ENCODE data around the gene TMEM256.

The TMEM256 gene

DNA sequence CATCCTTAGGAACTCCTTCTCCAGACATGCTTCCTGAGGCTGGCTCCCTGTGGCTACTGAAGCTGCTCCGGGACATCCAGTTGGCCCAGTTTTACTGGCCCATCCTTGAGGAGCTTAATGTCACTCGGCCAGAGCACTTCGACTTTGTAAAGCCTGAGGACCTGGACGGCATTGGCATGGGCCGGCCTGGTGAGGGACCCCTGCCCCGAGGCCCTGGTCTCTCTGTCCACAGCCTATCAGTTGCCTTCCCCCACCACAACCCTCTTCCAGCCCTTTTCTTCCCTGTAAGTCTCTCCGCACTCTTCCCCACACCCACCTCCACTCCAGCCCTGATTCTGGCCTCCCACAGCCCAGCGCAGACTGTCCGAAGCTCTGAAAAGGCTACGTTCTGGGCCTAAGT lies 21.0 kb downstream of the TMEM256 start:
- TF ChIP-seq, protein P1, sequence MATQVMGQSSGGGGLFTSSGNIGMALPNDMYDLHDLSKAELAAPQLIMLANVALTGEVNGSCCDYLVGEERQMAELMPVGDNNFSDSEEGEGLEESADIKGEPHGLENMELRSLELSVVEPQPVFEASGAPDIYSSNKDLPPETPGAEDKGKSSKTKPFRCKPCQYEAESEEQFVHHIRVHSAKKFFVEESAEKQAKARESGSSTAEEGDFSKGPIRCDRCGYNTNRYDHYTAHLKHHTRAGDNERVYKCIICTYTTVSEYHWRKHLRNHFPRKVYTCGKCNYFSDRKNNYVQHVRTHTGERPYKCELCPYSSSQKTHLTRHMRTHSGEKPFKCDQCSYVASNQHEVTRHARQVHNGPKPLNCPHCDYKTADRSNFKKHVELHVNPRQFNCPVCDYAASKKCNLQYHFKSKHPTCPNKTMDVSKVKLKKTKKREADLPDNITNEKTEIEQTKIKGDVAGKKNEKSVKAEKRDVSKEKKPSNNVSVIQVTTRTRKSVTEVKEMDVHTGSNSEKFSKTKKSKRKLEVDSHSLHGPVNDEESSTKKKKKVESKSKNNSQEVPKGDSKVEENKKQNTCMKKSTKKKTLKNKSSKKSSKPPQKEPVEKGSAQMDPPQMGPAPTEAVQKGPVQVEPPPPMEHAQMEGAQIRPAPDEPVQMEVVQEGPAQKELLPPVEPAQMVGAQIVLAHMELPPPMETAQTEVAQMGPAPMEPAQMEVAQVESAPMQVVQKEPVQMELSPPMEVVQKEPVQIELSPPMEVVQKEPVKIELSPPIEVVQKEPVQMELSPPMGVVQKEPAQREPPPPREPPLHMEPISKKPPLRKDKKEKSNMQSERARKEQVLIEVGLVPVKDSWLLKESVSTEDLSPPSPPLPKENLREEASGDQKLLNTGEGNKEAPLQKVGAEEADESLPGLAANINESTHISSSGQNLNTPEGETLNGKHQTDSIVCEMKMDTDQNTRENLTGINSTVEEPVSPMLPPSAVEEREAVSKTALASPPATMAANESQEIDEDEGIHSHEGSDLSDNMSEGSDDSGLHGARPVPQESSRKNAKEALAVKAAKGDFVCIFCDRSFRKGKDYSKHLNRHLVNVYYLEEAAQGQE (IDR thresholded peaks at IDR 0.05; ENCODE audit: insufficient read depth in 1 of 2, low read depth in 2 of 2, low read length in 2 of 2): no peak
- TF ChIP-seq TAF1 (IDR thresholded peaks at IDR 0.05; ENCODE audit: borderline replicate concordance, insufficient read depth, low read length) (no peak), SIN3A (IDR thresholded peaks at IDR 0.05; ENCODE audit: borderline replicate concordance, insufficient read depth, low read length) (no peak), POLR2AphosphoS5 (IDR thresholded peaks at IDR 0.05; ENCODE audit: low read depth, low read length) (no peak), FOXP2 (optimal IDR thresholded peaks at IDR 0.05; ENCODE audit: borderline replicate concordance, extremely low read depth, extremely low read length, insufficient read depth) (no peak)

GRCh38 chr17:7380855-7381683 lies 22.8 kb downstream of the TMEM256 start, which contains the start of gene TNK1:
TNK1 (plus strand) TSS chr17:7381089; CDS start chr17:7382927, 1,838 bp downstream.
- TF ChIP-seq SIN3A (IDR thresholded peaks at IDR 0.05; ENCODE audit: borderline replicate concordance, insufficient read depth, low read length) (no peak), FOXP2 (optimal IDR thresholded peaks at IDR 0.05; ENCODE audit: borderline replicate concordance, extremely low read depth, extremely low read length, insufficient read depth) (no peak), POLR2AphosphoS5 (IDR thresholded peaks at IDR 0.05; ENCODE audit: low read depth, low read length) (no peak), TAF1 (IDR thresholded peaks at IDR 0.05; ENCODE audit: borderline replicate concordance, insufficient read depth, low read length) (no peak)
- TF ChIP-seq, protein P1 (IDR thresholded peaks at IDR 0.05; ENCODE audit: insufficient read depth in 1 of 2, low read depth in 2 of 2, low read length in 2 of 2): no peak

DNA sequence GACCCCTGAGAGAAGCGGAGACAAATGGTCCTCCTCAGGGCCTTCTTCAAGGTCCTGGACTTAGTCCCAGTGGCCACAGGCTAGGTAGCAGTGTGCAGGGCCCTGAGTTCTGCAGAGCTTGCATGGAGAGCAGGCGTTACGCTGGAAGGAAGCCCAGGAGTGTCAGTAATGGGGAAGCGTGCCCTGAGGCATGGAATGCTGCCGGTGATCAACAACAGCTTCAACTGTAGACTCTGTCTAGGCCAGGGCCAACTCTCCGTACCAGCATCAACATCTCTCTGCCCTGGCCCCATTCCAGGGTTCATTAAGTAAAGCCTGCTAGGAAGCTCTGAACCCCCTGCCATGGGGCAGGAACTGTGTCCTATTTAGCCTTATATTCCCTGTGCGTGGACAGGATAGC lies 23.6 kb downstream of the TMEM256 start:
- TF ChIP-seq, protein P1 (IDR thresholded peaks at IDR 0.05; ENCODE audit: insufficient read depth in 1 of 2, low read depth in 2 of 2, low read length in 2 of 2): no peak
- TF ChIP-seq POLR2AphosphoS5 (IDR thresholded peaks at IDR 0.05; ENCODE audit: low read depth, low read length) (no peak), FOXP2 (optimal IDR thresholded peaks at IDR 0.05; ENCODE audit: borderline replicate concordance, extremely low read depth, extremely low read length, insufficient read depth) (no peak), TAF1 (IDR thresholded peaks at IDR 0.05; ENCODE audit: borderline replicate concordance, insufficient read depth, low read length) (no peak), SIN3A (IDR thresholded peaks at IDR 0.05; ENCODE audit: borderline replicate concordance, insufficient read depth, low read length) (no peak)

DNA sequence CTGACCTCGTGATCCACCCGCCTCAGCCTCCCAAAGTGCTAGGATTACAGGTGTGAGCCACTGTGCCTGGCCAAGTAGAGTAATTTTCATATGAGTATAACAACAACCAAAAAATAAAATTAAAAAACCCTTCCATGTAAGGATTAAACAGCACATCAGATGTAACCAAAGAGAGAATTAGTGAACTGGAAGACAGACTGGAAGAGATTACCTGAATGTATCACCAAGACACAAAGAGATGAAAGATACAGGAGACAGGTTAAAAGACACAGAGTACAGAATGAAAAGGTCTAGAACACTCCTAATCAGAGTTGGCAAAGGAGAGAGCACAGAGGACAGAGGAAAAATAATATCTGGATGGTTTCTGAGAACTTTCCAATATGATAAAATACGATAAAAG lies 24.8 kb downstream of the TMEM256 start:
- TF ChIP-seq POLR2AphosphoS5 (IDR thresholded peaks at IDR 0.05; ENCODE audit: low read depth, low read length) (no peak), SIN3A (IDR thresholded peaks at IDR 0.05; ENCODE audit: borderline replicate concordance, insufficient read depth, low read length) (no peak), FOXP2 (optimal IDR thresholded peaks at IDR 0.05; ENCODE audit: borderline replicate concordance, extremely low read depth, extremely low read length, insufficient read depth) (no peak), TAF1 (IDR thresholded peaks at IDR 0.05; ENCODE audit: borderline replicate concordance, insufficient read depth, low read length) (no peak)
- TF ChIP-seq, protein P1 (IDR thresholded peaks at IDR 0.05; ENCODE audit: insufficient read depth in 1 of 2, low read depth in 2 of 2, low read length in 2 of 2): no peak
